Glutamatergic neuron (in vitro differentiated cells): ENCODE results near the gene R3HDM4. TPM values are rescaled to one million over a fixed set of nuclear protein-coding genes. Genes with fewer than 3 reads are reported as not detected.

Experiments used
- DNase-seq: peaks from one replicate; pipeline ENCODE4 v3.0.0; 2022
- H3K27ac Mint-ChIP-seq: one replicate; pipeline ENCODE4 v1.8.0; 2020; ENCODE audit warnings: mild to moderate bottlenecking, mixed read lengths, inconsistent platforms; ENCODE audit not compliant: unreplicated experiment
- H3K27me3 Mint-ChIP-seq: one replicate; pipeline ENCODE4 v1.8.0; 2020; ENCODE audit warnings: mild to moderate bottlenecking, moderate library complexity, mixed read lengths, inconsistent platforms; ENCODE audit not compliant: unreplicated experiment
- H3K36me3 Mint-ChIP-seq: one replicate; pipeline ENCODE4 v1.8.0; 2020; ENCODE audit warnings: mild to moderate bottlenecking, mixed read lengths, inconsistent platforms; ENCODE audit not compliant: unreplicated experiment
- H3K4me1 Mint-ChIP-seq: one replicate; pipeline ENCODE4 v1.8.0; 2020; ENCODE audit warnings: mild to moderate bottlenecking, low read depth, mixed read lengths, inconsistent platforms; ENCODE audit not compliant: unreplicated experiment
- H3K4me3 Mint-ChIP-seq: one replicate; pipeline ENCODE4 v1.8.0; 2020; ENCODE audit warnings: mild to moderate bottlenecking, mixed read lengths, inconsistent platforms; ENCODE audit not compliant: unreplicated experiment
- H3K9me3 Mint-ChIP-seq: one replicate; pipeline ENCODE4 v1.8.0; 2020; ENCODE audit warnings: mild to moderate bottlenecking, moderate library complexity, mixed read lengths, inconsistent platforms; ENCODE audit not compliant: unreplicated experiment
- CTCF ChIP-seq: fragments of 200-600 bp; sonication (generic); IDR thresholded peaks from one replicate; pipeline ENCODE4 v1.5.0; 2021; ENCODE audit not compliant: partially characterized antibody, unreplicated experiment
- total RNA-seq: library from RNA; stranded (reverse); fragmentation: NEBNext Ultra II Directional; extraction: Animal tissue kit (Norgen Biotek cat#: 25700); gene quantifications from one replicate; pipeline ENCODE4 v1.2.1, GENCODE V29; 2021; ENCODE audit not compliant: unreplicated experiment

The R3HDM4 gene
- total RNA-seq, 1 donor from 2014 or later: 61.9 TPM

GRCh38 chr19:876780-877314 lies 36.2 kb downstream of the R3HDM4 start:
- no peak for TF ChIP-seq CTCF
- H3K4me3 Mint-ChIP-seq: no peak overlapping the region

GRCh38 chr19:876089-876488 lies 36.9 kb downstream of the R3HDM4 start:
- Mint-ChIP-seq H3K4me1 (no peaks in the 10 kb centered on the region), H3K27ac (no peak overlapping the region), H3K9me3 (peaks cover 5% of the 10 kb centered on the region), H3K36me3 (no peaks in the 10 kb centered on the region), H3K27me3 (peaks cover 5% of the 10 kb centered on the region), H3K4me3 (no peak overlapping the region)
- DNase-seq: no peak
- no peak for TF ChIP-seq CTCF

More at GRCh38 chr19:876780-877314, 36.2 kb downstream of the R3HDM4 start:
- Mint-ChIP-seq H3K27ac (no peak overlapping the region), H3K27me3 (peaks cover 2% of the 10 kb centered on the region), H3K9me3 (peaks cover 5% of the 10 kb centered on the region), H3K4me1 (no peaks in the 10 kb centered on the region), H3K36me3 (no peaks in the 10 kb centered on the region)
- no peak for DNase-seq

- Mint-ChIP-seq H3K27me3 (peaks cover 6% of the 10 kb centered on the region), H3K4me3 (no peak overlapping the region), H3K27ac (no peak overlapping the region), H3K36me3 (no peaks in the 10 kb centered on the region), H3K4me1 (no peaks in the 10 kb centered on the region), H3K9me3 (peaks cover 5% of the 10 kb centered on the region)
- no peak for DNase-seq
- TF ChIP-seq CTCF: no peak
Measured at GRCh38 chr19:875265-875879, 37.6 kb downstream of the R3HDM4 start.

GRCh38 chr19:873561-874041 lies 39.4 kb downstream of the R3HDM4 start:
- TF ChIP-seq CTCF: no peak
- Mint-ChIP-seq H3K9me3 (peaks cover 10% of the 10 kb centered on the region), H3K27me3 (peaks cover 5% of the 10 kb centered on the region), H3K36me3 (no peaks in the 10 kb centered on the region), H3K4me1 (peaks cover 1% of the 10 kb centered on the region), H3K27ac (no peak overlapping the region), H3K4me3 (no peak overlapping the region)
- no peak for DNase-seq

GRCh38 chr19:873084-873483 lies 39.9 kb downstream of the R3HDM4 start:
- H3K27me3 Mint-ChIP-seq: peaks cover 5% of the 10 kb centered on the region
- H3K4me3 Mint-ChIP-seq: no peak overlapping the region
- peak; percentile 55 for DNase-seq
- no peaks in the 10 kb centered on the region for H3K36me3 Mint-ChIP-seq
- no peak for TF ChIP-seq CTCF
- peaks cover 10% of the 10 kb centered on the region for H3K9me3 Mint-ChIP-seq
- H3K4me1 Mint-ChIP-seq: peaks cover 1% of the 10 kb centered on the region
- no peak overlapping the region for H3K27ac Mint-ChIP-seq
